OCI-LY7 (cell line): ENCODE results near the gene ADGRG6. TPM values are rescaled to one million over a fixed set of nuclear protein-coding genes. Genes with fewer than 3 reads are reported as not detected.

Experiments
- BruUV-seq: library from RNA; stranded (reverse); fragments of 400-500 nt; replicated peaks from 2 replicates; lab custom pipeline; 2021; lab: Mats Ljungman, UMichigan
- CTCF ChIA-PET: fragments of 300-600 bp; sonication (Branson Sonifier 250); formaldehyde crosslinking; loops from one replicate; lab custom pipeline; 2022; ENCODE audit warnings: antibody characterized with exemption; ENCODE audit not compliant: unreplicated experiment; lab: Charles Lee
- POLR2A ChIA-PET: fragments of 300-600 bp; sonication (Branson Sonifier 250); formaldehyde crosslinking; loops from one replicate; lab custom pipeline; 2022; ENCODE audit warnings: antibody characterized with exemption; lab: Charles Lee
- DNase-seq: peaks from one replicate; pipeline ENCODE4 v3.0.0-alpha.2; 2015; ENCODE audit warnings: low spot score
- H2AFZ ChIP-seq: fragments of 200-600 bp; sonication (generic), shearing (Covaris generic); 2 replicates; pipeline ENCODE4 v1.6.1; 2014; ENCODE audit warnings: mild to moderate bottlenecking, antibody characterized with exemption, low read length, moderate library complexity
- H3K27ac ChIP-seq: fragments of 200-600 bp; sonication (generic); 2 replicates; pipeline ENCODE4 v1.5.1; 2014; ENCODE audit warnings: mixed run types, low read depth, mild to moderate bottlenecking, moderate library complexity, low read length, inconsistent platforms; ENCODE audit not compliant: poor library complexity, severe bottlenecking
- H3K36me3 ChIP-seq: fragments of 200-600 bp; sonication (generic); 2 replicates; pipeline ENCODE4 v1.6.1; 2014; ENCODE audit warnings: mild to moderate bottlenecking, antibody characterized with exemption, low read length, moderate library complexity, mixed read lengths; ENCODE audit not compliant: insufficient read depth
- H3K4me1 ChIP-seq: fragments of 200-600 bp; sonication (generic); 2 replicates; pipeline ENCODE4 v1.5.1; 2014; ENCODE audit warnings: mild to moderate bottlenecking, low read length; ENCODE audit not compliant: insufficient read depth, poor library complexity, severe bottlenecking
- H3K4me2 ChIP-seq: fragments of 200-600 bp; sonication (generic); 2 replicates; pipeline ENCODE4 v1.6.1; 2014; ENCODE audit warnings: mild to moderate bottlenecking, low read length
- H3K4me3 ChIP-seq: fragments of 200-600 bp; sonication (generic); 2 replicates; pipeline ENCODE4 v1.5.1; 2014; ENCODE audit warnings: mild to moderate bottlenecking, low read depth, low read length; ENCODE audit not compliant: poor library complexity, severe bottlenecking
- H3K79me2 ChIP-seq: fragments of 200-600 bp; sonication (generic); 2 replicates; pipeline ENCODE4 v1.6.1; 2016; ENCODE audit warnings: low read depth, mild to moderate bottlenecking, low read length, moderate library complexity, mixed read lengths; ENCODE audit not compliant: insufficient read depth
- H3K9me2 ChIP-seq: fragments of 200-600 bp; sonication (generic); 2 replicates; pipeline ENCODE4 v1.6.1; 2016; ENCODE audit warnings: mild to moderate bottlenecking, low read length, mixed read lengths; ENCODE audit not compliant: insufficient read depth
- H3K9me3 ChIP-seq: fragments of 200-600 bp; sonication (generic); 2 replicates; pipeline ENCODE4 v1.6.1; 2014; ENCODE audit warnings: mild to moderate bottlenecking, mixed run types, low read length, mixed read lengths
- H4K20me1 ChIP-seq: fragments of 200-600 bp; sonication (generic); 2 replicates; pipeline ENCODE4 v1.6.1; 2014; ENCODE audit warnings: mild to moderate bottlenecking, antibody characterized with exemption, low read length, moderate library complexity, mixed read lengths; ENCODE audit not compliant: insufficient read depth
- CTCF ChIP-seq: fragments of 200-600 bp; sonication (generic); conservative IDR thresholded peaks from 2 replicates; pipeline ENCODE4 v1.5.1; 2014; ENCODE audit warnings: mild to moderate bottlenecking, antibody characterized with exemption, low read length, moderate library complexity, mixed read lengths
- EZH2phosphoT487 ChIP-seq: fragments of 200-600 bp; sonication (generic); IDR thresholded peaks from 2 replicates; pipeline ENCODE4 v1.6.1; 2018; ENCODE audit warnings: low read depth, borderline replicate concordance, mild to moderate bottlenecking, mixed run types, antibody characterized with exemption, low read length, moderate library complexity, mixed read lengths
- intact Hi-C: fragments of 100-400 bp; cut with micrococcal nuclease; formaldehyde crosslinking; loops from one replicate; pipeline ENCODE4 v1.10.0; 2022; ENCODE audit not compliant: unreplicated experiment
- total RNA-seq, 2 experiments: library from RNA; depleted of rRNA in 1 of 2; stranded (reverse); fragments of >200 nt in 1 of 2; shearing (Covaris generic) in 1 of 2; gene quantifications; 2 replicates each; pipeline ENCODE4 v1.2.3, GENCODE V29; 2014 to 2022

Gene ADGRG6
- total RNA-seq, 2 experiments from 2014 or later, result not detected

GRCh38 chr6:142260748-142261147 lies 41.1 kb upstream of the ADGRG6 start:
- Histone ChIP-seq H3K36me3 (no peaks in the 10 kb centered on the region), H4K20me1 (no peaks in the 10 kb centered on the region), H3K79me2 (no peaks in the 10 kb centered on the region), H3K9me3 (no peaks in the 10 kb centered on the region), H3K9me2 (no peaks in the 10 kb centered on the region), H3K27ac (no peak overlapping the region), H3K4me3 (no peak overlapping the region), H3K4me2 (no peak overlapping the region), H3K4me1 (no peaks in the 10 kb centered on the region), H2AFZ (no peak overlapping the region)
- DNase-seq, result no peak
- intact Hi-C loops, result no loop called here
- POLR2A ChIA-PET, result no interaction called here
- CTCF ChIA-PET, result no interaction called here
- no peak for TF ChIP-seq CTCF
- TF ChIP-seq EZH2phosphoT487, result no peak
- no TSS peak for BruUV-seq

- ChIA-PET CTCF (no interaction called here), POLR2A (no interaction called here)
- H2AFZ ChIP-seq, result no peak overlapping the region
- TF ChIP-seq EZH2phosphoT487 (no peak), CTCF (no peak)
- no peaks in the 10 kb centered on the region for H4K20me1 ChIP-seq
- intact Hi-C loops, result no loop called here
- no peaks in the 10 kb centered on the region for H3K9me2 ChIP-seq
- H3K4me3 ChIP-seq, result no peak overlapping the region
- no TSS peak for BruUV-seq
- no peak overlapping the region for H3K27ac ChIP-seq
- no peaks in the 10 kb centered on the region for H3K36me3 ChIP-seq
- no peak overlapping the region for H3K4me2 ChIP-seq
- no peaks in the 10 kb centered on the region for H3K4me1 ChIP-seq
- H3K79me2 ChIP-seq, result no peaks in the 10 kb centered on the region
- no peak for DNase-seq
- H3K9me3 ChIP-seq, result no peaks in the 10 kb centered on the region
These were observed 39.6 kb upstream of the ADGRG6 start for GRCh38 chr6:142262231-142262630.

GRCh38 chr6:142265476-142265875 lies 36.3 kb upstream of the ADGRG6 start:
- intact Hi-C loops, result no loop called here
- Histone ChIP-seq H3K9me3 (no peaks in the 10 kb centered on the region), H3K4me3 (no peak overlapping the region), H3K4me1 (no peaks in the 10 kb centered on the region), H3K4me2 (no peak overlapping the region), H2AFZ (no peak overlapping the region), H3K27ac (no peak overlapping the region), H3K36me3 (no peaks in the 10 kb centered on the region), H3K79me2 (no peaks in the 10 kb centered on the region), H4K20me1 (no peaks in the 10 kb centered on the region), H3K9me2 (no peaks in the 10 kb centered on the region)
- no peak for DNase-seq
- ChIA-PET CTCF (no interaction called here), POLR2A (interaction anchor here (0.6 kb wide), 1 partner anchor 281 kb away, joined by 3 read pairs; no protein-coding TSS in a partner anchor)
- TF ChIP-seq CTCF, result no peak
- TF ChIP-seq EZH2phosphoT487, result no peak
- BruUV-seq, result no TSS peak
